GM19395 (cell line): ENCODE data around the gene MTERF4.

Experiments
- ATAC-seq: cut with Tn5 transposase; IDR thresholded peaks from one replicate; pipeline ENCODE4 v1.9.1; 2021; ENCODE audit warnings: mild to moderate bottlenecking, moderate library complexity; ENCODE audit not compliant: unreplicated experiment

The MTERF4 gene

DNA sequence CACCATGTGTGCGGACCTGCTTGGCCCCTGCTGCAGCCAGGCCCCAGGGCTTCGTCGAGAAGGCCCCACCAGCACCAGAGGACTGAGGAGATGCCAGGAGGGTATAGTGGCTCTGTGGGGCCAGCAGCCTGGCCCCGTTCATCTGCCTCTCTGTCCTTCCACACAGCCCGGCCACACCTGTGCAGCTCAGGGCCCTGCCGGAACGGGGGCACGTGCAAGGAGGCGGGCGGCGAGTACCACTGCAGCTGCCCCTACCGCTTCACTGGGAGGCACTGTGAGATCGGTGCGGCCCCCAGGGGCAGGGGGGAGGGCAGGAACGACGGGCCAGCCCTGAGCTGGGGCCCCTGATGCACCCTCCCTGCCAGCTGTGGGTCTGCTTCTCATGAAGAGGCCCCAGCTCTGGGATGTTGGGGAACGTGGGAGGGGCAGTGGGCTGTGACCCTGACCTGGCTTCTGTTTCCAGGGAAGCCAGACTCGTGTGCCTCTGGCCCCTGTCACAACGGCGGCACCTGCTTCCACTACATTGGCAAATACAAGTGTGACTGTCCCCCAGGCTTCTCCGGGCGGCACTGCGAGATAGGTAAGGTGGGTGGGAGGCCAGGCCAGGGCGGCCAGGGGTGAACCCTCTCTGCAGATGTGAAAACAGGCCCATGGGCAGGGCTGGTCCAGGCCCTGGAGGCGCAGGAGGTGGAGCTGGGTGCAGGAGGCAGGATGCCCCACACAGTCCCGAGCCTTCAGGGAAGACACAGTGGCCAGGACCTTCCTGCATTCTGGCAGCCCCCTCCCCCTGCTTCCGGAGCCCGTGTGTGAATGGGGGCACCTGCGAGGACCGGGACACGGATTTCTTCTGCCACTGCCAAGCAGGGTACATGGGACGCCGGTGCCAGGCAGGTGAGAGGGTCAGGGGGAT, 50.3 kb downstream of the MTERF4 start:
- no peak for ATAC-seq

DNA sequence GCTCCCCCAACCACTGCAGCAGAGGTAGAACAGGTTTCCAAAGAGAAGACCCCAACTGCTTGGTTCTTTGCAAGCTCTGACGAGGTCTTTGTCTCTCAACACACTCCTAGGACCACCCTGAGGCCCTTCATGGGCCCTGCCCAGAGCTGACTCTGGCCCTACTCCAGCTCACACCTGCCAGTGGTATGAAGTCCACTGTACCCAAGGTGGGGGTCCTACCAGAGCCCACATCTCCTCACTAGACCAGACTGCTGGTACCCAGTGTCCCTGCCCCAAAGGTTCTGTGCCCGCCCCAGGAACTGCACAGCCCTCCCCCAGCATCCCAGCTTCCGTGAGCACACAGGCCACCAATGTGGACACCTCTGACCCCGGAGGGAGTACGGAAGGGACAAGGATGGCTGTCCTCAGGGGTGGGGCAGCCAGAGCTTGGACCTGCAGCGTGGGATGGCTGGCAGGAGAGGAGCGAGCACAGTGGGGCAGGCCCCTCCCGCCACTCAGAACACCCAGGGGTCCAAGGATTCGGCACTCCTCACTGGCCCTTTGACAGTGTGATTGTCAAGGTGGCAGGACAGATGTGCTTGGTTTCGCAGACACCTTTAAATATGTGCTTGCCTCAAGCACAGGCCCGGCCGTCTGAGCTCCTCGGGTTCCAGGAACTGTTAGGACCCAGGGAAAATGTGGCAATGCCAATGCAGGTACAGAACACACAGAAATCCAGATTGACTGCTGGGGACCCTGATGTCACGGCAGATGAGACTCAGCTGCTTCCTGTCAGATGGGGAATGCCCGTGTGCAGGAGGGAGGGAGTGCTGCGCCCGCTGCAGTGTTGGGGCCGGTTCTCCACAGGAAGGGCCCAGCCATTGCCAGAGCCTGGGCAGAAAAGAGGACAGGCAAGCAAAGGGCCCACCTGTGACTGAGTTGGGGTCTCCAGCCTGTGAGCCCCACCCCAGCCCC, 51.2 kb downstream of the MTERF4 start:
- no peak for ATAC-seq

DNA sequence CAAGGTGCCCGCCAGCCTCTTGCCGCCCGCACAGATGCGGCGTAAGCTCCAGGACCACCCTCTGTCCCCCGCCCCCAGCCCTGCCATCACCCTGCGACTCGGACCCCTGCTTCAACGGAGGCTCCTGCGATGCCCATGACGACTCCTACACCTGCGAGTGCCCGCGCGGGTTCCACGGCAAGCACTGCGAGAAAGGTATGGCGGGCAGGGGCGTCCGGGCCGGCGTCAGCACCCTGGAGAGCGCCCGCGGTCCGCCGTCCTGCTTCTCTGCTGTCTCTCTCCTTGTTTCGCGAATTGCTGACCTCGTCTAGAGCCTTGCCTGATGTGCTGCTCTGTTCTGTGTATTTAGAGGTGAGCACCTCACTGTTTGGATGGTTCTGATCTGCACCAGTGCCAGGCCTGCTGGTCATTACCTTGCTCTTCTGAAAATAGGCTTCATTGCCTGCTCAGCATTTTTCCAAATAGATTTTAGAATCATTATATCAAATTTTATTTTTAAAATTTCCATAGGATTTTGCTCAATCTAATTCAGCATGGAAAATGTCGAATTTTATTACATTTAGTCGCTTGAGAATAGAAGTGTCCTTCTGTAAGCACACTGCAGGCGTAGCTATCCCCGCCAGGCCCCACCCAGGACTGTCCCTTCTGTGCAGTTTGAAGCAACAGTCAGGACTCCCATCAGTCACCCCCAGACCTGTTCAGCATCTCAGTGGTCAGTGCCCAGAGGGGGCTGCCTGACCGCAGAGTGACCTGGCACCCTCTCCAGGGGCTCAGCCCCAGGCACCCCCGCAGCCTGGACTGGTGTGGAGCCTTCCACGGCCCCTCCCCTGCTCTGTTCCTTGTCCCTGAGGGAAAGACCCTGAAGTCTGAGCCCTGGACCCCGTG, 52.1 kb downstream of the MTERF4 start:
- ATAC-seq: no peak

DNA sequence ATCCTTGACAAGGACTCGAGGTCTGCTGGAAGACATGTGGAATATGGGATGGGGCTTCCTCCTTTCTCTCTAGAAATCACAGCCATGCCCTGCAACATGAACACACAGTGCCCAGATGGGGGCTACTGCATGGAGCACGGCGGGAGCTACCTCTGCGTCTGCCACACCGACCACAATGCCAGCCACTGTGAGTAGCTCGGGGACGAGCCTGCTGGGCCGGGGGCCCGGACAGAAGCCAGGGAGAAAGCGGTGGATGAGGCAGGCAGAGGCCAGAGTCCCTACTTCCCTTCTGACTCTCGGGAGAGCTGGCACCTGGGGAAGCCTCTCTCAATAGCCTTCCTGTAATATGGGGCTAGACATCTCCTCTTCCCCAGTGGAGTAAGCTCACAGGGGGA, 53.1 kb downstream of the MTERF4 start:
- ATAC-seq: no peak

DNA sequence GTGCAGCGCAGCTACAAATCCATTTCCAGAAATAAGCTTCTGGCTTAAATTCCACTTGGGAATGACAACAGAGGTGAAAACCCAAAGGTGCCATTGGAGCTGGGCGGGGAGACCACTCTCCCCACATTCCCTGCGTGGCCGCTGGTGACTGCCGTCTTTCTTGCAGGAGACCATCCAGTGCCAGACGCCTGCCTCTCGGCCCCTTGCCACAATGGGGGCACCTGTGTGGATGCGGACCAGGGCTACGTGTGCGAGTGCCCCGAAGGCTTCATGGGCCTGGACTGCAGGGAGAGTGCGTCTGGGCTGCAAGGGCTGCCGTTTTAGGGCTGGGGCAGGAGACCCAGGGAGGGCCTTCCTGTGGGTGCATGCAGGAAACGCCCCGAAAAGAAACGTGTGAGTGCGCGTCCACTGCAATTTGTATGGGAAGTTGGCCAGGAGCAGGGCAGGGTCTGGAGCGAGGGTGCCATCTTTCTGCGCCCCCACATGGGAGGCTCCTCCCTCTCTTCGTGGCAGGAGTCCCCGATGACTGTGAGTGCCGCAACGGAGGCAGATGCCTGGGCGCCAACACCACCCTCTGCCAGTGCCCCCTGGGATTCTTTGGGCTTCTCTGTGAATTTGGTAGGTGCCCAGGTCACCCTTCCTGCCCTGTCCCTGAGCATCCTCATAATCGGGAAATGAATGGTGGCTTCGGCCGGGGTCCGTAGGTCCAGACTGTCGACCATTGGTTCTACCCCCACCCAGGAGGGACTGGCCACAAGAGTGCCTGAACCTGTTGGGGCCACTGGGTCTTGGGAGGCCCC, 53.7 kb downstream of the MTERF4 start:
- no peak for ATAC-seq

DNA sequence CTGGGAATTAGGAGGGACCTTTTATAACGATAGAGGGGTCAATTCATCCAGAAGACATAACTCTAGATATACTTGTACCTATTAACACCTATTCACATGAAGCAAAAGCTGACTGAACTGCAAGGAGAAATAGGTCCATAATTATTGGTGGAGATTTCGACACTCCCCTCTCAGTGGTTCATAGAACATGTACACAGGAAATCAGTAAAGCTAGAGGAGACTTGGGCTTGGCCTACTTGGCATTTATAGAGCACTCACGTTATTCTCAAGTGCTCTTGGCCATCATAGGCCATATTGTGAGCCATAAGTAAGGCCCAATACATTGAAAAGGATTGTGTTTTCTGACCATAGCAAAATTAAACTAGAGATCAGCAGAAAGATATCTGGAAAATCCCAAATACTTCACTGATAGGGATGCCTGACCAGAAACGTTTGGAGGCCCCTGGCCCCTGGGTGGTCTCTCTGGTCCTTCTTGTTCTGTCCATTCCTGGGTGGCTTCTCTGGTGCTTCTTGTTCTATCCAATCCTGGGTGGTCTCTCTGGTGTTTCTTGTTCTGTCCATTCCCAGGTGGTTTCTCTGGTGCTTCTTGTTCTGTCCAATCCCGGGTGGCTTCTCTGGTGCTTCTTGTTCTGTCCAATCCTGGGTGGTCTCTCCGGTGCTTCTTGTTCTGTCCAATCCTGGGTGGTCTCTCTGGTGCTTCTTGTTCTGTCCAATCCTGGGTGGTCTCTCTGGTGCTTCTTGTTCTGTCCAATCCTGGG, 54.7 kb downstream of the MTERF4 start:
- no peak for ATAC-seq
